ENCODE measurements around the gene SHQ1. TPM values are rescaled to one million over a fixed set of nuclear protein-coding genes. Genes with fewer than 3 reads are reported as not detected.

SHQ1 gene
- total RNA-seq, 1 donor = 30.2 TPM

GRCh38 chr3:72816862-72817355, 31.3 kb downstream of the SHQ1 start:
- H3K4me3 ChIP-seq (ENCODE audit: low read depth, low read length) = no peak overlapping the region
- TF ChIP-seq CTCF (IDR thresholded peaks at IDR 0.05; ENCODE audit: insufficient read depth, low read depth, low read length) = no peak

GRCh38 chr3:72814308-72814707, 33.9 kb downstream of the SHQ1 start:
- TF ChIP-seq CTCF (IDR thresholded peaks at IDR 0.05; ENCODE audit: insufficient read depth, low read depth, low read length) = no peak
- H3K4me3 ChIP-seq (ENCODE audit: low read depth, low read length) = no peak overlapping the region
- DNase-seq (ENCODE audit: low read depth) = no peak

More at GRCh38 chr3:72816862-72817355, 31.3 kb downstream of the SHQ1 start:
- no peak for DNase-seq (ENCODE audit: low read depth)

GRCh38 chr3:72812201-72812600, 36.0 kb downstream of the SHQ1 start:
- no peak overlapping the region for H3K4me3 ChIP-seq (ENCODE audit: low read depth, low read length)
- TF ChIP-seq CTCF (IDR thresholded peaks at IDR 0.05; ENCODE audit: insufficient read depth, low read depth, low read length) = no peak
- DNase-seq (ENCODE audit: low read depth) = no peak

- peak; percentile 3 for TF ChIP-seq CTCF (IDR thresholded peaks at IDR 0.05; ENCODE audit: insufficient read depth, low read depth, low read length)
- DNase-seq (ENCODE audit: low read depth) = no peak
- H3K4me3 ChIP-seq (ENCODE audit: low read depth, low read length) = no peak overlapping the region
Measured at GRCh38 chr3:72811571-72811970, 36.7 kb downstream of the SHQ1 start.

GRCh38 chr3:72810659-72811434, 37.4 kb downstream of the SHQ1 start:
- no peak for TF ChIP-seq CTCF (IDR thresholded peaks at IDR 0.05; ENCODE audit: insufficient read depth, low read depth, low read length)
- no peak for DNase-seq (ENCODE audit: low read depth)
- H3K4me3 ChIP-seq (ENCODE audit: low read depth, low read length) = no peak overlapping the region

- DNase-seq (ENCODE audit: low read depth) = peak; percentile 38
- no peak for TF ChIP-seq CTCF (IDR thresholded peaks at IDR 0.05; ENCODE audit: insufficient read depth, low read depth, low read length)
- no peak overlapping the region for H3K4me3 ChIP-seq (ENCODE audit: low read depth, low read length)
Measured at GRCh38 chr3:72810063-72810462, 38.2 kb downstream of the SHQ1 start.
